K562 (cell line): ENCODE results near the gene OXLD1. TPM values are rescaled to one million over a fixed set of nuclear protein-coding genes. Genes with fewer than 3 reads are reported as not detected.

Source experiments
- ATAC-seq: fragments of 200-7000 bp; cut with Tn5 transposase; 3 replicates; pipeline ENCODE4 v1.9.1; 2020; ENCODE audit warnings: moderate library complexity
- BruUV-seq: library from RNA; stranded (reverse); fragments of 400-500 nt; replicated peaks from 2 replicates; lab custom pipeline; 2021; lab: Mats Ljungman, UMichigan
- CTCF ChIA-PET: fragments of 300-600 bp; formaldehyde crosslinking; extraction: SDS; loops from one replicate; lab custom pipeline; 2021; ENCODE audit warnings: low intra/inter-chr PET ratio; lab: Yijun Ruan, JAX
- POLR2A ChIA-PET: fragments of 300-600, 350-650 bp; sonication (Branson Sonifier 250); formaldehyde crosslinking; extraction: SDS; loops from one replicate; lab custom pipeline; 2021; ENCODE audit warnings: antibody characterized with exemption, inconsistent platforms; lab: Yijun Ruan, JAX
- DNase-seq, 4 experiments: peaks; one replicate each; pipeline versions ENCODE4 v3.0.0 to v3.0.0-alpha.2; 2011 to 2018; ENCODE audit warnings: low spot score in 3 of 4, mixed read lengths in 3 of 4; ENCODE audit errors: extremely low read depth in 1 of 4
- FAIRE-seq: peaks from 2 replicates; lab custom pipeline; 2011; peaks lifted over from hg19 to GRCh38; lab: Jason Lieb, UNC
- H2AFZ ChIP-seq: 2 replicates; pipeline ENCODE4 v1.6.0; 2011; ENCODE audit warnings: low read depth, low read length, control low read depth, inconsistent platforms
- H3K27ac ChIP-seq: fragments of 200-600 bp; 3 replicates; pipeline ENCODE4 v1.8.0; 2011; ENCODE audit warnings: low read depth, mild to moderate bottlenecking, control low read depth, inconsistent platforms, low read length, moderate library complexity, mixed read lengths; ENCODE audit errors: extremely low read depth
- H3K27me3 ChIP-seq, 2 experiments: fragments of 300-600 bp in 1 of 2; 2 replicates in 1 of 2; 3 replicates in 1 of 2; pipeline versions ENCODE4 v1.6.0 to v1.8.0; 2011; ENCODE audit warnings: inconsistent platforms in 2 of 2, low read length in 2 of 2, mild to moderate bottlenecking in 1 of 2, mixed read lengths in 1 of 2, moderate library complexity in 1 of 2; ENCODE audit not compliant: control insufficient read depth in 2 of 2, insufficient read depth in 2 of 2
- H3K36me3 ChIP-seq: fragments of 300-600 bp; 3 replicates; pipeline ENCODE4 v1.8.0; 2011; ENCODE audit warnings: mild to moderate bottlenecking, low read length, inconsistent platforms; ENCODE audit not compliant: control insufficient read depth, insufficient read depth
- H3K4me1 ChIP-seq, 2 experiments: fragments of 200-600 bp in 1 of 2; replicated peaks in 1 of 2; 2 replicates in 1 of 2; 3 replicates in 1 of 2; pipeline versions ENCODE4 v1.5.1 to v1.8.0; 2011; ENCODE audit warnings: inconsistent platforms in 2 of 2, low read length in 2 of 2, mild to moderate bottlenecking in 1 of 2, mixed read lengths in 1 of 2, moderate library complexity in 1 of 2; ENCODE audit not compliant: control insufficient read depth in 2 of 2, insufficient read depth in 2 of 2
- H3K4me2 ChIP-seq: 2 replicates; pipeline ENCODE4 v1.6.1; 2011; ENCODE audit warnings: low read length, control low read depth, inconsistent platforms, mixed read lengths; ENCODE audit not compliant: insufficient read depth
- H3K4me3 ChIP-seq: fragments of 200-600 bp; sonication (generic), shearing (Covaris generic); 2 replicates; pipeline ENCODE4 v1.5.1; 2016; ENCODE audit warnings: control low read depth, inconsistent platforms
- H3K79me2 ChIP-seq: fragments of 200-600 bp; 3 replicates; pipeline ENCODE4 v1.8.0; 2011; ENCODE audit warnings: low read length, inconsistent platforms; ENCODE audit not compliant: control insufficient read depth, insufficient read depth
- H3K9ac ChIP-seq, 2 experiments: 2 replicates each; pipeline versions ENCODE4 v1.6.0 to v1.6.1; 2011; ENCODE audit warnings: low read depth in 2 of 2, low read length in 2 of 2, control low read depth in 1 of 2, inconsistent platforms in 1 of 2, mild to moderate bottlenecking in 1 of 2, mixed read lengths in 1 of 2; ENCODE audit not compliant: insufficient read depth in 1 of 2
- H3K9me1 ChIP-seq: one replicate; pipeline ENCODE4 v1.6.0; 2011; ENCODE audit warnings: inconsistent platforms, mild to moderate bottlenecking, low read length, moderate library complexity; ENCODE audit not compliant: control insufficient read depth, insufficient read depth
- H3K9me3 ChIP-seq: replicated peaks from 2 replicates; pipeline ENCODE4 v1.5.1; 2011; ENCODE audit warnings: low read depth, low read length, inconsistent platforms; ENCODE audit not compliant: control insufficient read depth, insufficient read depth
- H4K20me1 ChIP-seq: replicated peaks from 2 replicates; pipeline ENCODE4 v1.6.1; 2011; ENCODE audit warnings: low read length, inconsistent platforms, mixed read lengths; ENCODE audit not compliant: control insufficient read depth, insufficient read depth
- PYGO2 ChIP-seq: fragments of 450-650 bp; IDR thresholded peaks from 2 replicates; pipeline ENCODE4 v1.6.1; 2016; ENCODE audit warnings: mild to moderate bottlenecking, missing genetic modification characterization, moderate library complexity, missing compliant biosample characterization
- WGBS: fragments of 100-300 bp; shearing (Covaris generic); methylation state at CpG from one replicate; pipeline ENCODE4 v1.1.6; 2016; ENCODE audit warnings: low coverage, mixed read lengths; ENCODE audit not compliant: insufficient coverage; ENCODE audit errors: missing lambda C conversion rate; 5-methylcytosine and 5-hydroxymethylcytosine counted together
- in situ Hi-C: fragments of 300-500 bp; cut with MboI; formaldehyde crosslinking; loops from 4 replicates; pipeline ENCODE4 v1.15.0; 2018; ENCODE audit warnings: inconsistent platforms, mixed read lengths
- intact Hi-C: fragments of 100-400 bp; cut with micrococcal nuclease; formaldehyde crosslinking; loops from 2 replicates; pipeline ENCODE4 v1.14.2; 2022
- polyA plus RNA-seq, 8 experiments: library from polyadenylated mRNA; depleted of rRNA in 4 of 8; stranded (reverse) in 5 of 8; unstranded in 3 of 8; fragments of >200 nt; fragmentation: Nextera tagmentation in 2 of 8; fragmentation: Illumina TruSeq in 1 of 8; extraction: Ambion mirVana in 2 of 8; extraction: Trizol in 1 of 8; gene quantifications; 2 replicates each; pipeline versions ENCODE4 v1.2.1 to v1.2.3, GENCODE V29; 2011 to 2014; ENCODE audit warnings: inconsistent platforms in 1 of 8, missing spikeins in 1 of 8
- total RNA-seq, 7 experiments: library from RNA; depleted of rRNA in 6 of 7; stranded (reverse); fragments of >200 nt in 6 of 7; fragmentation: Illumina TruSeq in 2 of 7; extraction: Trizol in 2 of 7; gene quantifications; 2 replicates each; pipeline versions ENCODE4 v1.2.1 to v1.2.3, GENCODE V29; 2011 to 2021; ENCODE audit warnings: low replicate concordance in 1 of 7
- TF ChIP-seq, protein P1 (sequence below): sonication (generic); formaldehyde crosslinking; IDR thresholded peaks from 2 replicates; pipeline ENCODE4 v1.8.1; 2023; ENCODE audit warnings: mild to moderate bottlenecking, missing genetic modification reagents

Gene OXLD1
- total and polyA plus RNA-seq, 9 of the 15 experiments (the other 6 are each of a cell fraction or from before 2014, with no cell fraction given) = 4.4 to 115 (median 29.3) TPM

DNA sequence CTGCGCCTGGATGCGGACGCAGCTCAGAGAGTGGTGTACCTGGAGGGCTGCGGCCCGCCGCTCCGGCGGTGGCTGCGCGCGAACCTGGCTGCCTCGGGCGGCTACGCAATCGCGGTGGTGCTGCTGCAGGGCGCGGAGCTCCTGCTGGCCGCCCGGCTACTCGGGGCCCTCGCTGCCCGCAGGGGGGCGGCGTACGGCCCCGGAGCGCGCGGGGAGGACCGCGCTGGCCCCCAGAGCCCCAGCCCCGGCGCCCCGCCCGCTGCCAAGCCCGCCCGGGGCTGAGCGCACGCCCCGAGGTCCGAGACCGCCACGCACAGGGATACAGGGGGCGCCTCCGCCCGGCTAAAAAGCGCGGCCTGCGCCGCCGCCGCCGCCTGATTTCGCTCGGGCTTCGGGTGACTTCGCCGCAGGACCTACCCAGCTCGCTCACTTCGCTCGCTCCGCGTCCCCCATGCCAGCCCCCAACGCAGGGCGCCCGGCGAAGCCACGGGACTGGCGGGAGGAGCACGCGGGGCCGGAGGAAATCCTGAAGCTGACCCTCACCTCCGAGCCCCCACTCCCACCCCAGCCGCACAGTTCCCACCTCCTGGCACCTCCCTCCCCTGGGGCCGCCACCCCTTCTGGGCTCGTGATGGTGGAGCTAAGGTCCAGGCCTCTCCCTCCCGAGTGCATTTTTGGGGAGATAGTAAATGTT, 18.2 kb downstream of the OXLD1 start:
- no peak for TF ChIP-seq PYGO2 (tag)
- TF ChIP-seq, protein P1, sequence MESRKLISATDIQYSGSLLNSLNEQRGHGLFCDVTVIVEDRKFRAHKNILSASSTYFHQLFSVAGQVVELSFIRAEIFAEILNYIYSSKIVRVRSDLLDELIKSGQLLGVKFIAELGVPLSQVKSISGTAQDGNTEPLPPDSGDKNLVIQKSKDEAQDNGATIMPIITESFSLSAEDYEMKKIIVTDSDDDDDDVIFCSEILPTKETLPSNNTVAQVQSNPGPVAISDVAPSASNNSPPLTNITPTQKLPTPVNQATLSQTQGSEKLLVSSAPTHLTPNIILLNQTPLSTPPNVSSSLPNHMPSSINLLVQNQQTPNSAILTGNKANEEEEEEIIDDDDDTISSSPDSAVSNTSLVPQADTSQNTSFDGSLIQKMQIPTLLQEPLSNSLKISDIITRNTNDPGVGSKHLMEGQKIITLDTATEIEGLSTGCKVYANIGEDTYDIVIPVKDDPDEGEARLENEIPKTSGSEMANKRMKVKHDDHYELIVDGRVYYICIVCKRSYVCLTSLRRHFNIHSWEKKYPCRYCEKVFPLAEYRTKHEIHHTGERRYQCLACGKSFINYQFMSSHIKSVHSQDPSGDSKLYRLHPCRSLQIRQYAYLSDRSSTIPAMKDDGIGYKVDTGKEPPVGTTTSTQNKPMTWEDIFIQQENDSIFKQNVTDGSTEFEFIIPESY (CRISPR knock-in tag) = 0 out of 2 replicates have a peak, but pooled peaks have one; percentile 25
- TF ChIP-seq, all 486 proteins: peak for 1
- no peak overlapping the region for H3K27ac ChIP-seq
- H3K9me3 ChIP-seq = peaks cover 6% of the 10 kb centered on the region
- ATAC-seq (no peak), DNase-seq (peak in 1 of 4 experiments; percentile 3), FAIRE-seq (no peak)
- WGBS = 97% methylated on average over 41 of the region's 78 CpGs
- no peaks in the 10 kb centered on the region for H3K9me1 ChIP-seq
- no peaks in the 10 kb centered on the region for H3K36me3 ChIP-seq
- H3K4me3 ChIP-seq = no peak overlapping the region
- H3K9ac ChIP-seq = no peak overlapping the region
- POLR2A ChIA-PET = interaction anchor here (1.0 to 1.7 kb wide), 2 partner anchors 10 to 136 kb away, joined by 3 to 4 read pairs; partner anchors contain the start of gene ACTG1
- in situ Hi-C loops (no loop called here), intact Hi-C loops (no loop called here)
- CTCF ChIA-PET = no interaction called here
- BruUV-seq = no TSS peak
- H3K4me2 ChIP-seq = no peak overlapping the region
- no peaks in the 10 kb centered on the region for H4K20me1 ChIP-seq
- no peaks in the 10 kb centered on the region for H3K79me2 ChIP-seq
- H3K27me3 ChIP-seq = no peaks in the 10 kb centered on the region
- H2AFZ ChIP-seq = no peak overlapping the region
- H3K4me1 ChIP-seq = peaks cover 20 to 72% of the 10 kb centered on the region in 2 experiments; a peak in 4 of 5 replicates
